ENCODE data around the gene SARDH.

The SARDH gene

DNA sequence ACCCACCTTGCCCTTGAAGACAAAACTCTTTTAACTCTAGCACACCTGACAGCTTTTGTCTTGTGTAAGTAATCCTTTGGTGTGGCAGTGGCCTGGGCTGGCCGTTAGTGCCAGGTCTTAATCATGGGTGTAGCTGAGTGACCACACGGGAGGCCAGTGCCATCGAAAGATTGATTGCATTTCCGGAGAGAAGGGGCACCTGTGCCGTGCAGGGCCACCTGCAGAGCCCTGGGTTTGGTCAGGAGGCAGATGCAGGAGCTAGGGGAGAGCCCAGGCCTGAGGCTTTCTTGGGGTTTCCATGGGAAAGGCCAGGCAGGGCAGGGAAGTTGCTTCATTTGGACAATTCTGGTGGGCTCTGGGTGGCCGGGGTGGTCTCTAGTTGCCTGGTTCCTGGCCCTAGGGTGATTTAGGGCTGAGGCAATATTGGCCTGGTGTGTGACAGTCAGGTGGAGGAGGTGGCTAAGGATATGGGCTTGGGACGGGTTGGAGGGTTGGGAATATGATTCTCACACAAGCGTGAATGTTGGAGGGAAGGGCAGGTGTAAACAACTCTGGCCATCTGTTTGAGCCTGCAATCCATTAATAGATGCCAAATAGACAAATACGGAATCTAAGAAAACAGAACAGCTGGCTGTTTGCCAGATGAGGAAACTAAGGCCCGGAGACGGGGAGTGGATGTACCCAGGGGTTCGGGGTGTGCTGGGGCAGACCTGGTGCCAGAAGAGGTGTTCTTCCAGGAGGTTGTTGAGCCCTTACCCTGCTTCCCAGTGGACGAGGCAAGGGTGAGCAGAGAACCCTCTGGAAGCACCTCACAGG, 97.4 kb downstream of the SARDH start:
- no peaks in the 10 kb centered on the region for H3K9me2 ChIP-seq (replicated peaks; ENCODE audit: insufficient read depth, low read length)
- H2AFZ ChIP-seq (ENCODE audit: low read length), result no peak overlapping the region
- peaks cover 98% of the 10 kb centered on the region for H3K27me3 ChIP-seq (replicated peaks; ENCODE audit: insufficient read depth, low read length)
- H3K79me2 ChIP-seq (ENCODE audit: low read length), result no peaks in the 10 kb centered on the region
- no peaks in the 10 kb centered on the region for H4K20me1 ChIP-seq (ENCODE audit: insufficient read depth, low read length)
- H3K4me2 ChIP-seq (ENCODE audit: low read depth, low read length), result no peak overlapping the region
- H3K9ac ChIP-seq (ENCODE audit: low read length), result no peak overlapping the region
- TF ChIP-seq EZH2 (optimal IDR thresholded peaks at IDR 0.05; ENCODE audit: low read depth, low read length) (no peak), EZH2phosphoT487 (IDR thresholded peaks at IDR 0.05; ENCODE audit: low read length) (no peak)
- TF ChIP-seq, protein P1, sequence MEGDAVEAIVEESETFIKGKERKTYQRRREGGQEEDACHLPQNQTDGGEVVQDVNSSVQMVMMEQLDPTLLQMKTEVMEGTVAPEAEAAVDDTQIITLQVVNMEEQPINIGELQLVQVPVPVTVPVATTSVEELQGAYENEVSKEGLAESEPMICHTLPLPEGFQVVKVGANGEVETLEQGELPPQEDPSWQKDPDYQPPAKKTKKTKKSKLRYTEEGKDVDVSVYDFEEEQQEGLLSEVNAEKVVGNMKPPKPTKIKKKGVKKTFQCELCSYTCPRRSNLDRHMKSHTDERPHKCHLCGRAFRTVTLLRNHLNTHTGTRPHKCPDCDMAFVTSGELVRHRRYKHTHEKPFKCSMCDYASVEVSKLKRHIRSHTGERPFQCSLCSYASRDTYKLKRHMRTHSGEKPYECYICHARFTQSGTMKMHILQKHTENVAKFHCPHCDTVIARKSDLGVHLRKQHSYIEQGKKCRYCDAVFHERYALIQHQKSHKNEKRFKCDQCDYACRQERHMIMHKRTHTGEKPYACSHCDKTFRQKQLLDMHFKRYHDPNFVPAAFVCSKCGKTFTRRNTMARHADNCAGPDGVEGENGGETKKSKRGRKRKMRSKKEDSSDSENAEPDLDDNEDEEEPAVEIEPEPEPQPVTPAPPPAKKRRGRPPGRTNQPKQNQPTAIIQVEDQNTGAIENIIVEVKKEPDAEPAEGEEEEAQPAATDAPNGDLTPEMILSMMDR (IDR thresholded peaks at IDR 0.05; ENCODE audit: low read length), result no peak
- H3F3A ChIP-seq (ENCODE audit: insufficient read depth, low read length), result no peaks in the 10 kb centered on the region
- H3K27ac ChIP-seq (ENCODE audit: low read length), result no peak overlapping the region
- H3K4me1 ChIP-seq (ENCODE audit: low read length), result no peaks in the 10 kb centered on the region
- DNase-seq, result no peak
- no peaks in the 10 kb centered on the region for H3K36me3 ChIP-seq (replicated peaks; ENCODE audit: insufficient read depth, low read length)
- no peaks in the 10 kb centered on the region for H3K9me3 ChIP-seq (replicated peaks; ENCODE audit: insufficient read depth, low read length)
- no peak overlapping the region for H3K4me3 ChIP-seq (ENCODE audit: low read length)

GRCh38 chr9:133640160-133640559, 98.0 kb downstream of the SARDH start:
- H3K27ac ChIP-seq (ENCODE audit: low read length), result no peak overlapping the region
- no peaks in the 10 kb centered on the region for H3K9me2 ChIP-seq (replicated peaks; ENCODE audit: insufficient read depth, low read length)
- no peak overlapping the region for H2AFZ ChIP-seq (ENCODE audit: low read length)
- no peaks in the 10 kb centered on the region for H3F3A ChIP-seq (ENCODE audit: insufficient read depth, low read length)
- no peak overlapping the region for H3K4me3 ChIP-seq (ENCODE audit: low read length)
- H3K36me3 ChIP-seq (replicated peaks; ENCODE audit: insufficient read depth, low read length), result no peaks in the 10 kb centered on the region
- H3K9me3 ChIP-seq (replicated peaks; ENCODE audit: insufficient read depth, low read length), result no peaks in the 10 kb centered on the region
- H3K27me3 ChIP-seq (replicated peaks; ENCODE audit: insufficient read depth, low read length), result peaks cover 98% of the 10 kb centered on the region
- TF ChIP-seq, protein P1 (IDR thresholded peaks at IDR 0.05; ENCODE audit: low read length), result no peak
- TF ChIP-seq EZH2 (optimal IDR thresholded peaks at IDR 0.05; ENCODE audit: low read depth, low read length) (no peak), EZH2phosphoT487 (IDR thresholded peaks at IDR 0.05; ENCODE audit: low read length) (no peak)
- H3K79me2 ChIP-seq (ENCODE audit: low read length), result no peaks in the 10 kb centered on the region
- H3K9ac ChIP-seq (ENCODE audit: low read length), result no peak overlapping the region
- no peak for DNase-seq
- H3K4me2 ChIP-seq (ENCODE audit: low read depth, low read length), result no peak overlapping the region
- H3K4me1 ChIP-seq (ENCODE audit: low read length), result no peaks in the 10 kb centered on the region
- no peaks in the 10 kb centered on the region for H4K20me1 ChIP-seq (ENCODE audit: insufficient read depth, low read length)

DNA sequence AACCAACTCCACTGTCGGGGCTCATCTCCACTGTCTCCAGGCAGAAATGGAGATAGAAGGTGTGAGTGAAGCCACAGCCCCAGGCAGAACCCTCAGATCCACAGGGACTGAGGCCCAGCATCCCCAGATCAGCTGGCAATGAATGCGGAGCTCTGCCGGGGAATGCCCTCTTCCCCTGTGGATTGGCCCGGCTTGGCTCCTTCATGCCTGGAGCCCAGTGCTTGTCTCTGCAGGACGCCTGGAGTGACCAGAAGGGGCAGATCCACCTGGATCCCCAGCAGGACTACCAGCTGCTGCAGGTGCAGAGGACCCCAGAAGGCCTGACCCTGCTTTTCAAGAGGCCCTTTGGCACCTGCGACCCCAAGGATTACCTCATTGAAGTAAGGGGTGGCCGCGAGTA, 98.5 kb downstream of the SARDH start:
- Histone ChIP-seq H3F3A (ENCODE audit: insufficient read depth, low read length) (no peaks in the 10 kb centered on the region), H4K20me1 (ENCODE audit: insufficient read depth, low read length) (no peaks in the 10 kb centered on the region), H3K9me3 (replicated peaks; ENCODE audit: insufficient read depth, low read length) (no peaks in the 10 kb centered on the region), H2AFZ (ENCODE audit: low read length) (no peak overlapping the region), H3K9ac (ENCODE audit: low read length) (no peak overlapping the region), H3K27ac (ENCODE audit: low read length) (no peak overlapping the region), H3K27me3 (replicated peaks; ENCODE audit: insufficient read depth, low read length) (peaks cover 98% of the 10 kb centered on the region), H3K9me2 (replicated peaks; ENCODE audit: insufficient read depth, low read length) (no peaks in the 10 kb centered on the region), H3K4me2 (ENCODE audit: low read depth, low read length) (no peak overlapping the region), H3K4me3 (ENCODE audit: low read length) (no peak overlapping the region), H3K79me2 (ENCODE audit: low read length) (no peaks in the 10 kb centered on the region), H3K4me1 (ENCODE audit: low read length) (no peaks in the 10 kb centered on the region), H3K36me3 (replicated peaks; ENCODE audit: insufficient read depth, low read length) (no peaks in the 10 kb centered on the region)
- TF ChIP-seq, protein P1 (IDR thresholded peaks at IDR 0.05; ENCODE audit: low read length), result no peak
- TF ChIP-seq EZH2phosphoT487 (IDR thresholded peaks at IDR 0.05; ENCODE audit: low read length), result no peak
- TF ChIP-seq EZH2 (optimal IDR thresholded peaks at IDR 0.05; ENCODE audit: low read depth, low read length), result no peak
- no peak for DNase-seq
